ENCODE measurements around the gene RGS19.

- peak in 1 of 3 donors; percentile 31 for TF ChIP-seq POLR2A (IDR thresholded peaks at IDR 0.05)
- no peak for TF ChIP-seq CTCF (IDR thresholded peaks at IDR 0.05)
These were observed 895 bp upstream of the RGS19 start, which contains the start of gene OPRL1 for GRCh38 chr20:64080013-64080812.

All from body of pancreas (tissue), 4 donors.